HepG2 (cell line): Measurements from ENCODE around the gene VAMP5. TPM values are rescaled to one million over a fixed set of nuclear protein-coding genes. Genes with fewer than 3 reads are reported as not detected.

Experiments used
- MTA3 ChIP-seq: sonication (generic); formaldehyde crosslinking; IDR thresholded peaks from 2 replicates; pipeline ENCODE4 v1.4.0; 2020; ENCODE audit warnings: missing genetic modification reagents
- MXI1 ChIP-seq: IDR thresholded peaks from 3 replicates; pipeline ENCODE4 v1.6.1; 2012; ENCODE audit warnings: low read depth, low read length, inconsistent platforms, borderline replicate concordance
- NKX3-1 ChIP-seq: sonication (generic); formaldehyde crosslinking; IDR thresholded peaks from 2 replicates; pipeline ENCODE4 v1.5.0; 2020; ENCODE audit warnings: missing genetic modification reagents
- ZFP41 ChIP-seq: sonication (generic); formaldehyde crosslinking; IDR thresholded peaks from 2 replicates; pipeline ENCODE4 v1.4.0; 2020; ENCODE audit warnings: mild to moderate bottlenecking, missing genetic modification reagents, borderline replicate concordance
- ZNF326 ChIP-seq: sonication (generic); formaldehyde crosslinking; IDR thresholded peaks from 2 replicates; pipeline ENCODE4 v1.4.0; 2020; ENCODE audit warnings: missing genetic modification reagents, borderline replicate concordance
- ZNF383 ChIP-seq: sonication (generic); formaldehyde crosslinking; IDR thresholded peaks from 2 replicates; pipeline ENCODE4 v1.4.0; 2020; ENCODE audit warnings: missing genetic modification reagents, mild to moderate bottlenecking, borderline replicate concordance
- ZSCAN31 ChIP-seq: sonication (generic); formaldehyde crosslinking; IDR thresholded peaks from 2 replicates; pipeline ENCODE4 v1.5.0; 2020; ENCODE audit warnings: low read depth, mild to moderate bottlenecking, missing genetic modification reagents
- polyA plus RNA-seq, 8 experiments: library from polyadenylated mRNA; depleted of rRNA in 3 of 8; stranded (reverse) in 7 of 8; unstranded in 1 of 8; fragments of >200 nt; fragmentation: Illumina TruSeq in 4 of 8; extraction: Trizol in 4 of 8; gene quantifications; 2 replicates each; pipeline versions ENCODE4 v1.2.1 to v1.2.3, GENCODE V29; 2011 to 2016; ENCODE audit warnings: low read depth in 4 of 8, missing spikeins in 1 of 8, mixed read lengths in 1 of 8; ENCODE audit not compliant: insufficient read depth in 1 of 8
- total RNA-seq, 5 experiments: library from RNA; depleted of rRNA; stranded (reverse); fragments of >200 nt; fragmentation: Illumina TruSeq; extraction: Trizol; gene quantifications; 2 replicates each; pipeline ENCODE4 v1.2.3, GENCODE V29; 2016; ENCODE audit warnings: low read depth in 1 of 5
- TF ChIP-seq, protein P1 (sequence below): sonication (generic); formaldehyde crosslinking; IDR thresholded peaks from 2 replicates; pipeline ENCODE4 v1.5.0; 2020; ENCODE audit warnings: mild to moderate bottlenecking, missing genetic modification reagents
- TF ChIP-seq, protein P2 (sequence below): IDR thresholded peaks from 2 replicates; pipeline ENCODE4 v1.6.1; 2012; ENCODE audit warnings: low read length, improper control_type of control experiment

VAMP5 gene
- total and polyA plus RNA-seq, 2 of the 13 experiments (the other 11 are each of a cell fraction or from before 2014, with no cell fraction given) = 7.2 to 56.7 TPM

DNA sequence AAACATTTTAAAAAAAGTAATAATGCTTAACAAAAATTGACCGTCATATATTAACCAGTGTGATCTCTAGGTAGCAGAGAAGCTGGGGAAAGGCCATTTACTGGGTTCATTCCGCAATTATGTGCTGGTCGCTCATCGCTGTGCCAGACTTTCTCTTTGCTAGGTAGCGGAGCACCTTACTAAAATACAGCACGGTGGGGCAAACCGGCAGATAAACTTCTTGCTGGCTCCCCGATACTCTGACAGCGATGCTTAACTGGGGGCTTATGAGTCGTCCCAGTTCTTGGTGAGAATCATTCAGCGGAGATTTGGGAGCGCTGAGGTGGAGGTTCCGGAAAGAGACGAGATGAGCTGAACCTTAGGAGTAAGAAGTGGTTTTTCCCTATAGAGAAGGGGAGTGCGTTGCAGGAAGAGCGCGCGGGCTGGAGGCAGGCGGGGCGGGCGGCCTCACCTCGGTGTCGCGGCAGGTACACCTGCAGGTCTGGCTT, 27.0 kb downstream of the VAMP5 start (continued):
- TF ChIP-seq, protein P1, sequence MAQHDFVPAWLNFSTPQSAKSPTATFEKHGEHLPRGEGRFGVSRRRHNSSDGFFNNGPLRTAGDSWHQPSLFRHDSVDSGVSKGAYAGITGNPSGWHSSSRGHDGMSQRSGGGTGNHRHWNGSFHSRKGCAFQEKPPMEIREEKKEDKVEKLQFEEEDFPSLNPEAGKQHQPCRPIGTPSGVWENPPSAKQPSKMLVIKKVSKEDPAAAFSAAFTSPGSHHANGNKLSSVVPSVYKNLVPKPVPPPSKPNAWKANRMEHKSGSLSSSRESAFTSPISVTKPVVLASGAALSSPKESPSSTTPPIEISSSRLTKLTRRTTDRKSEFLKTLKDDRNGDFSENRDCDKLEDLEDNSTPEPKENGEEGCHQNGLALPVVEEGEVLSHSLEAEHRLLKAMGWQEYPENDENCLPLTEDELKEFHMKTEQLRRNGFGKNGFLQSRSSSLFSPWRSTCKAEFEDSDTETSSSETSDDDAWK (CRISPR knock-in tag) = no peak
- no peak for TF ChIP-seq MTA3
- no peak for TF ChIP-seq ZNF326
- TF ChIP-seq MXI1 = no peak; the same call in 2 of the 3 replicates
- no peak for TF ChIP-seq NKX3-1
- TF ChIP-seq ZSCAN31 (CRISPR knock-in tag) = no peak
- TF ChIP-seq ZFP41 (CRISPR knock-in tag) = no peak
- TF ChIP-seq ZNF383 (CRISPR knock-in tag) = no peak
- TF ChIP-seq, protein P2, sequence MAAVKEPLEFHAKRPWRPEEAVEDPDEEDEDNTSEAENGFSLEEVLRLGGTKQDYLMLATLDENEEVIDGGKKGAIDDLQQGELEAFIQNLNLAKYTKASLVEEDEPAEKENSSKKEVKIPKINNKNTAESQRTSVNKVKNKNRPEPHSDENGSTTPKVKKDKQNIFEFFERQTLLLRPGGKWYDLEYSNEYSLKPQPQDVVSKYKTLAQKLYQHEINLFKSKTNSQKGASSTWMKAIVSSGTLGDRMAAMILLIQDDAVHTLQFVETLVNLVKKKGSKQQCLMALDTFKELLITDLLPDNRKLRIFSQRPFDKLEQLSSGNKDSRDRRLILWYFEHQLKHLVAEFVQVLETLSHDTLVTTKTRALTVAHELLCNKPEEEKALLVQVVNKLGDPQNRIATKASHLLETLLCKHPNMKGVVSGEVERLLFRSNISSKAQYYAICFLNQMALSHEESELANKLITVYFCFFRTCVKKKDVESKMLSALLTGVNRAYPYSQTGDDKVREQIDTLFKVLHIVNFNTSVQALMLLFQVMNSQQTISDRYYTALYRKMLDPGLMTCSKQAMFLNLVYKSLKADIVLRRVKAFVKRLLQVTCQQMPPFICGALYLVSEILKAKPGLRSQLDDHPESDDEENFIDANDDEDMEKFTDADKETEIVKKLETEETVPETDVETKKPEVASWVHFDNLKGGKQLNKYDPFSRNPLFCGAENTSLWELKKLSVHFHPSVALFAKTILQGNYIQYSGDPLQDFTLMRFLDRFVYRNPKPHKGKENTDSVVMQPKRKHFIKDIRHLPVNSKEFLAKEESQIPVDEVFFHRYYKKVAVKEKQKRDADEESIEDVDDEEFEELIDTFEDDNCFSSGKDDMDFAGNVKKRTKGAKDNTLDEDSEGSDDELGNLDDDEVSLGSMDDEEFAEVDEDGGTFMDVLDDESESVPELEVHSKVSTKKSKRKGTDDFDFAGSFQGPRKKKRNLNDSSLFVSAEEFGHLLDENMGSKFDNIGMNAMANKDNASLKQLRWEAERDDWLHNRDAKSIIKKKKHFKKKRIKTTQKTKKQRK = no peak
